Thyroid gland (tissue), 4 donors: ENCODE data around the gene BMPR1B.

Experiments used
- POLR2A ChIP-seq, 2 donors: fragments of 450-650 bp; IDR thresholded peaks; one replicate each; pipeline ENCODE4 v1.6.1; 2017; ENCODE audit warnings: antibody characterized with exemption in 2 of 2, mild to moderate bottlenecking in 2 of 2, moderate library complexity in 1 of 2
- TF ChIP-seq, protein P1 (sequence below), 6 experiments: fragments of 200-600 bp in 3 of 6; fragments of 450-650 bp in 3 of 6; sonication (generic) in 3 of 6; IDR thresholded peaks; one replicate each; pipeline ENCODE4 v1.5.1; 2016 to 2019; ENCODE audit warnings: antibody characterized with exemption in 6 of 6, mild to moderate bottlenecking in 2 of 6, inconsistent platforms in 1 of 6, moderate library complexity in 1 of 6

DNA sequence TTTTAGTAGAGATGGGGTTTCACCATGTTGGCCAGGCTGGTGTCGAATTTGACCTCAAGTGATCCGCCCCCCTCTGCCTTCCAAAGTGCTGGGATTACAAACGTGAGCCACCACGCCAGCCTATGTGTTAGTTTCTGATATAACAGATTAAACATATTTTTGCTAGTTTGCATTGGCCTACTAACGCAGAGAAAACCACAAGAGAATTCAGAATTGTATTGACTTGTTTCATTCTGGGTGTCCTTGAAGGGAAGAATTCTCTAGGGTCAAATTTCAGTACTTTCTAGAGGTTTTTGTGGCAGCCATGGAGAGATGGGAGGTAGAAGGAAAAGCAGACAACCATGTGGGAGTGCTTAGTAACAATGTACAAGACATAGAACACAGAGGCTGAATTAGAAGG is 46.1 kb upstream of the BMPR1B start:
- TF ChIP-seq, protein P1, sequence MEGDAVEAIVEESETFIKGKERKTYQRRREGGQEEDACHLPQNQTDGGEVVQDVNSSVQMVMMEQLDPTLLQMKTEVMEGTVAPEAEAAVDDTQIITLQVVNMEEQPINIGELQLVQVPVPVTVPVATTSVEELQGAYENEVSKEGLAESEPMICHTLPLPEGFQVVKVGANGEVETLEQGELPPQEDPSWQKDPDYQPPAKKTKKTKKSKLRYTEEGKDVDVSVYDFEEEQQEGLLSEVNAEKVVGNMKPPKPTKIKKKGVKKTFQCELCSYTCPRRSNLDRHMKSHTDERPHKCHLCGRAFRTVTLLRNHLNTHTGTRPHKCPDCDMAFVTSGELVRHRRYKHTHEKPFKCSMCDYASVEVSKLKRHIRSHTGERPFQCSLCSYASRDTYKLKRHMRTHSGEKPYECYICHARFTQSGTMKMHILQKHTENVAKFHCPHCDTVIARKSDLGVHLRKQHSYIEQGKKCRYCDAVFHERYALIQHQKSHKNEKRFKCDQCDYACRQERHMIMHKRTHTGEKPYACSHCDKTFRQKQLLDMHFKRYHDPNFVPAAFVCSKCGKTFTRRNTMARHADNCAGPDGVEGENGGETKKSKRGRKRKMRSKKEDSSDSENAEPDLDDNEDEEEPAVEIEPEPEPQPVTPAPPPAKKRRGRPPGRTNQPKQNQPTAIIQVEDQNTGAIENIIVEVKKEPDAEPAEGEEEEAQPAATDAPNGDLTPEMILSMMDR (IDR thresholded peaks at IDR 0.05) = no peak
- TF ChIP-seq POLR2A (IDR thresholded peaks at IDR 0.05) = no peak
